Activated T-helper 1 cell treated with anti-CD3 and anti-CD28 coated beads, Interleukin-12 subunit alpha, Interleukin-12 subunit beta, Interleukin-2, Interleukin-4 antibody, amounts not matched to agents 30 ng/mL and 10 ng/mL and 1 ng/mL, durations not matched to agents 14 hours and 24 hours and 36 hours (primary cell): Measurements from ENCODE around the gene AREG. TPM values are rescaled to one million over a fixed set of nuclear protein-coding genes. Genes with fewer than 3 reads are reported as not detected.

Experiments
- total RNA-seq: library from RNA; stranded (reverse); gene quantifications from 2 replicates; pipeline ENCODE4 v1.2.3, GENCODE V29; 2022

The AREG gene
- total RNA-seq, 1 donor from 2014 or later: 1.5 TPM

Other genes with a start within 250 kb of the AREG start
- not detected in 2 replicates for gene EPGN, start 136.7 kb upstream of the AREG start, total RNA-seq
- not detected in 2 replicates for gene EREG, start 80.0 kb upstream of the AREG start, total RNA-seq